NCI-H146 treated with DMSO at 0.1 percent for 48 hours (cell line): ENCODE data around the gene TRMT1.
A peak's percentile ranks its signal among the peaks of the same experiment; 100 is the strongest.

Experiments
- DNase-seq: peaks from one replicate; lab custom pipeline; 2025; ENCODE audit not compliant: unreplicated experiment; lab: John Stamatoyannopoulos, UW

Gene TRMT1

DNA sequence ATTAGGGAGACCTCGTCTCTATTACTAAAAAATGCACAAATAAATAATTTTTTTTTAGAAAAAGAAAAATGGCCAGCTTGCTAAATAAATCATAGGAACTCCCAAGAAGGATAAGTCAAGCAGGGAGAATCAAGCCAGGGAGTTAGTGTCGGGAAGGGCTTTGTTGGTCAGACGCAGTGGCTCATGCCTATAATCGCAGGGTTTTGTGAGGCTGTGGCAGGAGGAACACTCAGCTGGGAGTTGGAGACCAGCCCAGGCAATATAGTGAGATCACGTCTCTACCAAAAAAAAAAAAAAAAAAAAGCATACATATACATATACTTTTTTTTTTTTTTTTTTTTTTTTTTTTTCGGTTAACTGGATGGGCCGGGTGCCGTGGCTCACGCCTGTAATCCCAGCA is 10.5 kb upstream of the TRMT1 start:
- DNase-seq = no peak

DNA sequence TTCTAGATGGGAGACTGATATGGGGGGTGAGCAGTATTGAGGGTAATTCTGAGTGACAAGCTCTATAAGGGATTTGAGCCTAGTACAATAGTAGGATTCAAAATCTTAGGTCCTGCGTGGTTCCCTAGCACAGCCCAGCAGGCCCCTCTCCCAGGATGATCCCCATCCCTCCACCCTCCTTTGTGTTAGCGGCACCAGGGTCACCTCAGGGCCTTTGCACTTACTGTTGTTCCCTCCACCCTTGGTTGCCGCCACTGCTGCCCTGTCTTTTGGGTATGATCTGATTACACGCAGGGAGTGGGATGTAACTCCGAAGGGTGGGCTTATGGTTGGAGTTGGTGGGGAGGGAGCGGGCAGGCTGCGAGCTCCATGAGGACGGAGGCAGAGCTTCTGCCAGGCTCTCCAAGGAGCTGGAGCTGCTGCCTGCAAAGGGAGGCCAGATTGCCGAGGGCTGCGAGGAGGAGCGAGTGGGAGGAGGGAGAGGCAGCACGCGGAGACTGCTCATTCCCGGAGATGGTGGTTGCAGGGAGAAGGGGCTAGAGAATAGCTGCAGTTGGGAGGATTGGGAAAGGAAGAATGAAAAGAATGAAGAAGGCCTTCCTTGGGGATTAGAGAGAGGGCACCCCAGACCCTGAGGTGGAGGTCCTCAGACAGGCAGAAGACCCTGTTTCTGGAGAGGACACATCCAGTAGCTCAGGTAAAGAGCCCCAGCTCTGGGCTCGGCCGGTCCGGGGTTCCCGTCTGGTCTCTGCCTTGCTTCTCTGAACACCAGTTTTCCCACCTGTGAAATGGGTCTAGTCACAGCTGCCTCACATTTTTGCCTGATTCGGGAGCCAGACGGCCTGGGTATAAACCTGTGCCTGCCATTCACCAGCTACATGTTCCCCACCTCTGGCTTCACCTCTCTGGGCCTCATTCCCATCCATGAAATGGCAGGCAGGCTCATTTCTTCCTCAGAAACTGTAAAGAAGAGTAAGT is 6.7 kb upstream of the TRMT1 start:
- no peak for DNase-seq

- no peak for DNase-seq
These were observed 5.8 kb upstream of the TRMT1 start for GRCh38 chr19:13122275-13122878.

DNA sequence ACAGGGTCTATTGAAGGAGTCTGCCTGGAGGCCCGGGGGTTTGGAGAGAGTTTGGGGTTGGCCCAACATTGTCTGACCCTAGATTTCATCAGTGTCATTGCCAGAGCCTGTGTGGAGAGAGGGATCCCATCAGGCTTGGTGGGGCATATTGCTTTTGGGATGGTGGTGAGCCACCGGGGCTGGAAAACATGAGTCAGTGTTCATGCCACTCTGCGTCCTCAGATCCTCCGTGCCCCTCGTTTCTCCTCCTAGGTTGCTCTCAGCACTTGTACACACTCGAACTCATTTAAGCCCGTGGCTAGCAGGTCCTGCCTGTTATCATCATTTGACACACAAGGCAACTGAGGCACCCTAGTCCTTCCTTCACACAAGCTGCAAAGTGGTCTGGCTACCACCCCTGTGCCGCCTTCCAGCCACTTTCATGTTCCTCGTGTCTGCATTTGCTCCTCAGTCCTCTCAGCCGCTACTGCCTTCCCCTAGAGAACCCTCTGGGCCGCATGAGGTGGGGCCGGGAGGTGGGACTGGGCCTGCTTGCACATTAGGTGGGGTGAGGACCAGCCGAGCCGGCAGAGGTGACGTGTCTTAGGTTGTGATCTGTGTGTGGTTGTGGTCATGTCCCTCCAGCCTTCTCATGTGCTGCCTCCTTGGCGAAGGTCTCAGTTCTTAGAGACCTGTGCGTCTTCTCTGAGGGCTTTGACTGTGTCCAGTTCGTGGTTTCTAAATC is 5.2 kb upstream of the TRMT1 start:
- DNase-seq = no peak

DNA sequence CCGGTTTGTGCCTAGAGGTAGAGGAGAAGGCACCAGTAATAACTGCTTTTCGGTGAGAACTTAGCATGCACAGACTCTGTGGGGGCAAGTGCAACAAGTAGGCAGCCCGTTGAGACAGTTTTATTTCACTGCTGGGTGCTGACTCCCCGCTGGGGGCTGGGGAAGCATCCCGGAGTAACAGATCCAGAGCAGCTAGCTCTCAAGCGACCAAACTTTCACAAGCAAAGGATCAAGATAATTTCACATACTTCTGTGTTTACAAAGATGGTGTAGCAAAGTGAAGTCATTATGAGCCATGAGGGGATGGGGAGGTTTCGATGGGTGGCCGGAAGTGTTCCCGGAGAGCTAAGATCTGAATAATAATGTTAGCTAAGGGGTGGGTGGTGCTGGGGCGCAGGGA is 4.3 kb upstream of the TRMT1 start:
- no peak for DNase-seq

GRCh38 chr19:13120031-13120430 is 3.5 kb upstream of the TRMT1 start:
- DNase-seq = no peak

DNA sequence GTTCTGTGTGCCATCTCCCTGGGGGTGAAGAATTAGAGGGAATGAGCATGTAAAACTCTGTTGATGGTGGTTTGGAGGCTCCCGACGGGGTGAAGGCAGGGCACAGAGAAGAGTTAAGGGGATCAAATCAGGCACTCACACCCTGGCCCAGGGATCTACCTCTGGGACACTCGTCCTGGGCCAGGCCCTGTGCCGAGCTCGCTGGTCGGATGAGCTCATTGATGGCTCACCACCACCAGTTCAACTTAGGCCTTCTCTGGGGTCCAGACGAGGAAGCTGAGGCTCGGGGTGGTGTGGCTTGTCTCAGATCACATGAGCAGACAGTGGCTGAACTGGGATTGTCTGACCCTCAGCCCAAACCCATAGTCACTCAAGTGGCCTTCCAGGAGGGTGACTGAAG is 3.1 kb upstream of the TRMT1 start:
- no peak for DNase-seq

- DNase-seq = peak; percentile 61
These were observed 2.1 kb upstream of the TRMT1 start for GRCh38 chr19:13118424-13119193.

GRCh38 chr19:13117772-13118423 is 1.4 kb upstream of the TRMT1 start, which contains the start of gene NACC1:
Gene NACC1 (plus strand): TSS chr19:13118264. CDS start chr19:13135208, 16,944 bp downstream.
- peak; percentile 93 for DNase-seq

DNA sequence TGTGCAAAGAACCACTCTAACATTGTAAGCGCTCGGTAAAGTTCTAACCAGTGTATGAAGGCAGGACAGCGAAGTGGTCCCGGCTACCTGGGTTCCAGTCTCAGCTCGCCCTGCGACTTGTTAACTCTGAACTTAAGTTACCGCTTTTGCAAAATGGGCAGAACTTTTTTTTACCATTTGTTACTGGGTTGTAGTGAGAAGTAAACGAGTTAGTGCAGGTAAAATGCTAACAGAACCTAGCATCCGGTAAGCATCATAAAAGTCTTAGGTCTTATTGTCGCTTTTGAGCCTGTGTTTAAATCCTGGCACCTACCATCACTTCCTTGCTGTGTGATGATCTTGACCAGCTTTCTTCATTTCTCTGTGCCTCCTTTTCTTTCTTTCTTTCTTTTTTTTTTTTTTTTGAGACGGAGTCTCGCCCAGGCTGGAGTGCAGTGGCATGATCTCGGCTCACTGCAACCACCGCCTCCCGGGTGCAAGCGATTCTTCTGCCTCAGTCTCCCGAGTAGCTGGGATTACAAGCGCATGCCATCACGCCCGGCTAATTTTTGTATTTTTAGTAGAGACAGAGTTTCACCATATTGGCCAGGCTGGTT is 734 bp upstream of the TRMT1 start:
- DNase-seq = peak; percentile 66

DNA sequence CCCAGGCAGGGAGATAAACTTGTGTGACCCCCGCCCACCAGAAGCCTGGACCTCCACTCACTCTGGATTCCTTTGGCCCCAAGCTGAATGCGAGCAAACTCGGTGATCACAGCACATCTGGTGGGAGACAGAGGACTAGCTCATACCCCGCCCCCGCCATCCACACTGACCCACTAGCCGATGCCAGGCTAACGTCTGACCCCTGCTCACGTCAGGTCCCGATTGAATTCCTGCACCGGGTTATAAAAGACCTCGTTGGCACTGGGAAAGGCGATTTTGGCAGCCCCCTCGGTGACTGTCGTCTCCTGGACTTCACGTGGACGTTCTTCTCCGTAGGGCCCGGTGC is 631 bp downstream of the TRMT1 start:
- no peak for DNase-seq

DNA sequence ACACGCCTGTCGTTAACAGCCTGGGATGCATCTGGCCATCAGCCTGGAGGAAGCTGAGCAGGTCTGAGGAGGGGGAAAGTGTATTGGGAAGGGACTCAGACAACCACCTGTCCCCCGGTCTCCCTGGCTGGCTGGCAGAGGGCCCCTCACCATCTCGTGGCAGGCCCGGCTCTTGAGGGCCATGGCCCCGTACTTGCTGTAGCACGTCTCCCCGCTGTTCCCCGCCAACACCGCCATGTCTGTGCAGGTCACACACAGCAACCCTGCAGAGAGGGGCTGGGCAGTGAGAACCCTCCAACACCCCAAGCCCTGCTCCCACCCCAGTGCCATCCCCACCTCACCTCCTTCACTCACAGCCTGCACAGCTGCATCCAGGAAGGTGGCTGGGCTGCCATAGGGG is 4.0 kb downstream of the TRMT1 start:
- DNase-seq = no peak

DNA sequence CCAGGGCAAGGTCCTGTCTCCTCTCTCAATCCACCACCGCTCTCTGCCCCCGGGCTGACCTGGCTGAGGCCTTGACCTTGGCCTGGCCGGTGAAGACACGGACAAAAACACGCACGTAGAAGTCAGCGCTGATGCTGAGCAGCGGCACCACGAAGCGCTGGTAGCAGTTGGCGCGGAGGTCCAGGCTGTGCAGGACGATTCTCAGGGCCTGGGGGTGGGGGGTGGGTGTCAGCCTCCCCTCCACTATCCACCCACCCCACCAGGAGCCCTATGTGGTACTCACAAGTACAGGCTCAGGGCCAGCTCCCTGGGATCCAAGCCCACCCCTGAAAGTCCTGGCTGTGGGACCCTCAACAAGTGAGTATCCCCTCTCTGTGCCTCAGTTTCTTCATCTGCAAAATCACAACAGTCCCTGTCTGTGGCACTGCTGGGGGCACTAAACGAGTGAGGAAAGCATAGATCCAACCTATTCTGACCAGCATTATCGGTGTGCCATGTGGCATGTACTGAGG is 6.4 kb downstream of the TRMT1 start:
- DNase-seq = no peak

GRCh38 chr19:13109361-13110098 is 7.0 kb downstream of the TRMT1 start:
- DNase-seq = no peak

DNA sequence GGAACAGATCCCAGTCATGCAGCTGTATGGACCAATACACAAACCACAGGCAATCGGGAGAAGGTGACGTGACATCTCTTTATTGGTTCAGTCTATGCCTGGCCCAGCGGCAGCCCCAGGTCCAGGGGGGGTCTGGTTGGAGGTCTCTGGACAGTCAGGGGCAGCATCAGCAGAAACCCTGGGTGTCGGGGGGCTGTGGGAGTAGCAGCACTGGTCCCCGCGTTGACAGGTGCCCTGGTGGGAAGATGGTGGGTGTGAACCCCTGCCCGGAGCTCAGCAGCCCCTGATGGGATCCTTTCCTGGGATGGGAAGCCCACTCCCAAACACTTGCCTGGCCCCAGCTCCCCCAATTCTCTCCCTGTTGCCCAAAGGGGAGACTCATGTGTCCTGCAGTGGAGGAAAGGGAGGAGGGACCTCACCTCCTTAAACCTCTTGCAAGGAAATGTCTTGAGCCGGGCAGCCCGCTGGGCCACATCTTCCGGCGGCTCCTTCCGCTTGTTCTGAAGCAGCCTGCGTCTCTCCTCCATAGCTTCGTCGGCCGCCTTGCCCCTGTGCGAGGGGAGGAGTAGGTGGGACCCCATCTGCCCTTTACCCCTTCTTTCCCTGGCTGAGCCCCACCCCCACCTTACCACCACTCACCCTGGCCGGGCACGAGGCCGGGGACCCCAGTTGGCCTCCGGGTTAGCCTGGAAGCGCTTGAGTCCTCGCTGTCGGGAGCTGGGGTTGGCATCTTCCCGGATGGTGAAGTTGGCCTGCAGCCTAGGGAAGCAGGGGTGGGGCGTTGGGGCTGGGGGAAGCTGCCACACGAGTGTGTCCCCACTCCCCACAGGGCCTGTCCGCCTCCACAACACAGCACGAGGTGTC is 11.5 kb downstream of the TRMT1 start:
- no peak for DNase-seq

- no peak for DNase-seq
These were observed 12.1 kb downstream of the TRMT1 start for GRCh38 chr19:13104360-13104847.

GRCh38 chr19:13103581-13104359 is 12.8 kb downstream of the TRMT1 start:
- DNase-seq = no peak
